GM21515 (cell line): Measurements from ENCODE around the gene PSMB5.

Source experiments
- ATAC-seq: cut with Tn5 transposase; IDR thresholded peaks from one replicate; pipeline ENCODE4 v1.9.1; 2021; ENCODE audit not compliant: unreplicated experiment

Gene PSMB5

GRCh38 chr14:23045419-23046357, 11.0 kb upstream of the PSMB5 start:
- ATAC-seq: no peak

GRCh38 chr14:23044840-23045239, 10.1 kb upstream of the PSMB5 start:
- ATAC-seq: no peak

- ATAC-seq: no peak
Measured at GRCh38 chr14:23043754-23044153, 9.1 kb upstream of the PSMB5 start.

GRCh38 chr14:23043145-23043544, 8.4 kb upstream of the PSMB5 start:
- no peak for ATAC-seq

GRCh38 chr14:23042162-23042965, 7.7 kb upstream of the PSMB5 start, which contains the start of gene PSMB11:
Gene PSMB11 (plus strand): TSS chr14:23042212. CDS start chr14:23042226, 14 bp downstream.
- ATAC-seq: no peak

- ATAC-seq: no peak
Measured at GRCh38 chr14:23041729-23042128, 7.0 kb upstream of the PSMB5 start.

GRCh38 chr14:23040100-23040499, 5.4 kb upstream of the PSMB5 start:
- no peak for ATAC-seq

GRCh38 chr14:23035303-23036144, 824 bp upstream of the PSMB5 start:
- no peak for ATAC-seq

GRCh38 chr14:23033801-23034497, 751 bp downstream of the PSMB5 start:
- ATAC-seq: peak; percentile 3

GRCh38 chr14:23033251-23033727, 1.4 kb downstream of the PSMB5 start:
- ATAC-seq: no peak

- no peak for ATAC-seq
Measured at GRCh38 chr14:23030936-23031335, 3.8 kb downstream of the PSMB5 start.

GRCh38 chr14:23028799-23029198, 5.9 kb downstream of the PSMB5 start:
- no peak for ATAC-seq

GRCh38 chr14:23025151-23025814, 9.4 kb downstream of the PSMB5 start:
- no peak for ATAC-seq

GRCh38 chr14:23024612-23025075, 10.1 kb downstream of the PSMB5 start:
- ATAC-seq: no peak

- no peak for ATAC-seq
Measured at GRCh38 chr14:23023795-23024152, 10.9 kb downstream of the PSMB5 start.

GRCh38 chr14:23023022-23023794, 11.5 kb downstream of the PSMB5 start:
- ATAC-seq: no peak

- no peak for ATAC-seq
Measured at GRCh38 chr14:23021889-23022442, 12.7 kb downstream of the PSMB5 start.

- no peak for ATAC-seq
Measured at GRCh38 chr14:23021434-23021833, 13.3 kb downstream of the PSMB5 start.
